ENCODE measurements around the gene PARD3.

DNA sequence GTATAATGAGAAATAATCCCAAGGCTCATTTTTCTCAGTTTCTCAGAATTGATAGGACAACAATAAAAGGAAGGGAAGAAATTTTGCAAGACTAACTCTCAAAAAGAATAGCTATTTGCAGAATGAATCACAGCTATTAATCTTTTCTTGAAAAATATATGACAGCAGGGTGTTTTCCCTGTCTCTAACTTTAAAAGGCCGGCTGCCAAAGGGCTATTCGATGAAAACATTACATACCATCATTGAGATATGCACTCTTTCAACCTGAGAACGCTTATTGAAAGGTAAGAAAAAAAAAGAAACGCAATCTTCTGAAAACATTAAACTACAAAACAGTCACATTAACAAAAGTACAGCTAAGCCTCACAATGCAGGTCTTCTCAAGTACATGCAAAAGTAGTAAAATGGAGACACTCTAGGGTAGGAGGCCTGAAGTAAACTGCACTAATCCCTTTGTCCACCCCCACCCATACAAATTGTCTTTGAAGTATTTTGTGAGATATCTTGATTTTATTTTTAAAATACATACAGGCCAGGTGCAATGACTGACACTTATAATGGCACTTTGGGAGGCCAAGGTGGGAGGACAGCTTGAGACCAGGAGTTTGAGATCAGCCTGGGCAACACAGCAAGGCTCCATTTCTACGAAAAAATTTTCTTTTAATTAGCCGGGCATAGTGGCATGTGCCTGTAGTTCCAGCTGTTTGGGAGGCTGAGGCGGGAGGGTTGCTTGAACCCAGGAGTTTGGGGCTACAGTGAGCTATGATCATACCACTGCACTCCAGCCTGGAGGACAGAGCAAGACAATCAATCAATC lies 83.0 kb downstream of the PARD3 start:
- TF ChIP-seq, protein P1, sequence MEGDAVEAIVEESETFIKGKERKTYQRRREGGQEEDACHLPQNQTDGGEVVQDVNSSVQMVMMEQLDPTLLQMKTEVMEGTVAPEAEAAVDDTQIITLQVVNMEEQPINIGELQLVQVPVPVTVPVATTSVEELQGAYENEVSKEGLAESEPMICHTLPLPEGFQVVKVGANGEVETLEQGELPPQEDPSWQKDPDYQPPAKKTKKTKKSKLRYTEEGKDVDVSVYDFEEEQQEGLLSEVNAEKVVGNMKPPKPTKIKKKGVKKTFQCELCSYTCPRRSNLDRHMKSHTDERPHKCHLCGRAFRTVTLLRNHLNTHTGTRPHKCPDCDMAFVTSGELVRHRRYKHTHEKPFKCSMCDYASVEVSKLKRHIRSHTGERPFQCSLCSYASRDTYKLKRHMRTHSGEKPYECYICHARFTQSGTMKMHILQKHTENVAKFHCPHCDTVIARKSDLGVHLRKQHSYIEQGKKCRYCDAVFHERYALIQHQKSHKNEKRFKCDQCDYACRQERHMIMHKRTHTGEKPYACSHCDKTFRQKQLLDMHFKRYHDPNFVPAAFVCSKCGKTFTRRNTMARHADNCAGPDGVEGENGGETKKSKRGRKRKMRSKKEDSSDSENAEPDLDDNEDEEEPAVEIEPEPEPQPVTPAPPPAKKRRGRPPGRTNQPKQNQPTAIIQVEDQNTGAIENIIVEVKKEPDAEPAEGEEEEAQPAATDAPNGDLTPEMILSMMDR (IDR thresholded peaks at IDR 0.05; ENCODE audit: poor library complexity, severe bottlenecking): no peak
- TF ChIP-seq EZH2 (IDR thresholded peaks at IDR 0.05; ENCODE audit: borderline replicate concordance, insufficient read depth, low read length, poor library complexity, severe bottlenecking) (no peak), MXI1 (conservative IDR thresholded peaks at IDR 0.05; ENCODE audit: poor library complexity, severe bottlenecking) (no peak), SMC3 (conservative IDR thresholded peaks at IDR 0.05; ENCODE audit: poor library complexity) (no peak), POLR2AphosphoS5 (IDR thresholded peaks at IDR 0.05) (no peak), RAD21 (conservative IDR thresholded peaks at IDR 0.05) (no peak), TAF1 (IDR thresholded peaks at IDR 0.05; ENCODE audit: low read depth) (no peak), REST (IDR thresholded peaks at IDR 0.05; ENCODE audit: borderline replicate concordance) (no peak), EP300 (conservative IDR thresholded peaks at IDR 0.05; ENCODE audit: poor library complexity, severe bottlenecking) (no peak)
